RPMI8226 (cell line): ENCODE results near the gene CDKN1B.

Source experiments
- DNase-seq: peaks from one replicate; pipeline ENCODE4 v3.0.0-alpha.2; 2015

The CDKN1B gene

GRCh38 chr12:12704593-12705230, 12.5 kb upstream of the CDKN1B start:
- DNase-seq: peak; percentile 88

GRCh38 chr12:12705838-12706520, 11.2 kb upstream of the CDKN1B start:
- DNase-seq: peak; percentile 68

GRCh38 chr12:12713932-12714275, 3.3 kb upstream of the CDKN1B start:
- no peak for DNase-seq

- peak; percentile 89 for DNase-seq
These were observed 2.7 kb upstream of the CDKN1B start for GRCh38 chr12:12714276-12715021.

GRCh38 chr12:12715128-12715458, 2.1 kb upstream of the CDKN1B start:
- no peak for DNase-seq

- DNase-seq: peak; percentile 88
These were observed 1.6 kb upstream of the CDKN1B start for GRCh38 chr12:12715459-12716150.

- DNase-seq: peak; percentile 25
These were observed 896 bp upstream of the CDKN1B start for GRCh38 chr12:12716151-12716792.

- peak; percentile 46 for DNase-seq
These were observed 615 bp downstream of the CDKN1B start for GRCh38 chr12:12717586-12718380.

GRCh38 chr12:12718381-12718759, 1.2 kb downstream of the CDKN1B start:
- peak; percentile 22 for DNase-seq

- peak; percentile 52 for DNase-seq
These were observed 1.7 kb downstream of the CDKN1B start for GRCh38 chr12:12718853-12719252.

GRCh38 chr12:12719496-12719895, 2.3 kb downstream of the CDKN1B start:
- DNase-seq: peak; percentile 52

GRCh38 chr12:12720052-12720451, 2.9 kb downstream of the CDKN1B start:
- DNase-seq: peak; percentile 32

- peak; percentile 70 for DNase-seq
These were observed 3.5 kb downstream of the CDKN1B start for GRCh38 chr12:12720672-12721161.

- peak; percentile 49 for DNase-seq
These were observed 4.1 kb downstream of the CDKN1B start for GRCh38 chr12:12721176-12721751.

- DNase-seq: no peak
These were observed 4.8 kb downstream of the CDKN1B start for GRCh38 chr12:12721814-12722434.

- peak; percentile 35 for DNase-seq
These were observed 5.4 kb downstream of the CDKN1B start for GRCh38 chr12:12722435-12723148.

GRCh38 chr12:12723149-12723680, 6.0 kb downstream of the CDKN1B start:
- peak; percentile 16 for DNase-seq

- DNase-seq: peak; percentile 37
These were observed 6.7 kb downstream of the CDKN1B start for GRCh38 chr12:12723681-12724420.

- DNase-seq: no peak
These were observed 7.4 kb downstream of the CDKN1B start for GRCh38 chr12:12724421-12725085.
